ENCODE data around the gene LZTR1. TPM values are rescaled to one million over a fixed set of nuclear protein-coding genes. Genes with fewer than 3 reads are reported as not detected.

Gene LZTR1
- total and polyA plus RNA-seq, 2 experiments from 2014 or later, result 41.3 to 50.4 TPM

DNA sequence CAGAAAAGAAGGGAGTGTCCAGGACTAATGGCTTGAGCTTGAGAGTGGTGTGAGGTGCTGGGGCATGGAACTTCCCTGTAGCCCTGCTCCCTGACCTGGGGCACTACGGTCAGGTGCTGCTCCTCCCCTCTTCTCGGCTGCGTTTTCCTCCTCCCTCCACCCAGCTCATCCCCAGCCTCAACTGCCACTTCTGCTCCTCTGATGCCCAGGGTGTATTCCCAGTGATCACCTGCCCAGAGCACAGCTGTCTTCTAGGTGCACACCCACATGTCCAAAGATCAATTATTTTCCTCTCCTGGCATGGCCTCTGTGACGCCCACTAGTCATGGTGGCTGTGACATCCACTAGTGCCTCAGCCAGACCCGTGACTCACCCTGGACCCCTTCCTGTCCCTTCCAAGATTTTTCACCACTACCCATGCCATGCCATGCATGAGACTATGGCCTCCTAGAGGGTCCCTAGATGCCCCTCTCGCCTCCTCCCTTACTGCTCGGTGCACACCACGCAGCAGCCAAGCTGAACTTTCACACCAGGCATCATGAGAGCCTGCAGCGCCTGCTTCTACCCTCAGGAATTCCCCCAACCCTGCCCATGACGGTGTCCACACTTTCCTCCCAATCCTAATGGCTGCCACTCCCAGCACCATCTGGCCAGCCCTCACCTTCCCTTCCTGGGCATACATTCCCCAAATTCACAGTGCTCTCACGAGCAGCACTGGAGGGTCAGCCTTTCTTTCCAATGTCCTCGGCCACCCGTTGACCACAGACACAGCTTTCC is 34.7 kb downstream of the LZTR1 start:
- no peaks in the 10 kb centered on the region for H3K79me2 ChIP-seq
- H3K27me3 ChIP-seq, result no peaks in the 10 kb centered on the region
- no peak for TF ChIP-seq EZH2phosphoT487 (IDR thresholded peaks at IDR 0.05; ENCODE audit: low read depth, severe bottlenecking, unreplicated experiment)
- no peak for TF ChIP-seq EZH2 (IDR thresholded peaks at IDR 0.05; ENCODE audit: borderline replicate concordance)
- TF ChIP-seq, protein P1, sequence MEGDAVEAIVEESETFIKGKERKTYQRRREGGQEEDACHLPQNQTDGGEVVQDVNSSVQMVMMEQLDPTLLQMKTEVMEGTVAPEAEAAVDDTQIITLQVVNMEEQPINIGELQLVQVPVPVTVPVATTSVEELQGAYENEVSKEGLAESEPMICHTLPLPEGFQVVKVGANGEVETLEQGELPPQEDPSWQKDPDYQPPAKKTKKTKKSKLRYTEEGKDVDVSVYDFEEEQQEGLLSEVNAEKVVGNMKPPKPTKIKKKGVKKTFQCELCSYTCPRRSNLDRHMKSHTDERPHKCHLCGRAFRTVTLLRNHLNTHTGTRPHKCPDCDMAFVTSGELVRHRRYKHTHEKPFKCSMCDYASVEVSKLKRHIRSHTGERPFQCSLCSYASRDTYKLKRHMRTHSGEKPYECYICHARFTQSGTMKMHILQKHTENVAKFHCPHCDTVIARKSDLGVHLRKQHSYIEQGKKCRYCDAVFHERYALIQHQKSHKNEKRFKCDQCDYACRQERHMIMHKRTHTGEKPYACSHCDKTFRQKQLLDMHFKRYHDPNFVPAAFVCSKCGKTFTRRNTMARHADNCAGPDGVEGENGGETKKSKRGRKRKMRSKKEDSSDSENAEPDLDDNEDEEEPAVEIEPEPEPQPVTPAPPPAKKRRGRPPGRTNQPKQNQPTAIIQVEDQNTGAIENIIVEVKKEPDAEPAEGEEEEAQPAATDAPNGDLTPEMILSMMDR (IDR thresholded peaks at IDR 0.05; ENCODE audit: poor library complexity), result no peak
- H3K9me2 ChIP-seq (replicated peaks; ENCODE audit: insufficient read depth), result no peaks in the 10 kb centered on the region
- WGBS (ENCODE audit: low lambda C conversion rate, missing lambda C conversion rate), result 93% methylated on average over 13 of the region's 13 CpGs
- no peaks in the 10 kb centered on the region for H3K9me3 ChIP-seq (ENCODE audit: low read depth)
- no peak overlapping the region for H3K4me3 ChIP-seq
- no peak overlapping the region for H2AFZ ChIP-seq
- H3K4me1 ChIP-seq (ENCODE audit: insufficient read depth), result peaks cover 15% of the 10 kb centered on the region
- no peaks in the 10 kb centered on the region for H4K20me1 ChIP-seq (ENCODE audit: insufficient read depth, poor library complexity, severe bottlenecking)
- DNase-seq (ENCODE audit: low spot score), result no peak
- no peak overlapping the region for H3K4me2 ChIP-seq
- no peak overlapping the region for H3K27ac ChIP-seq
- no peaks in the 10 kb centered on the region for H3K36me3 ChIP-seq (replicated peaks; ENCODE audit: insufficient read depth, low read depth)

DNA sequence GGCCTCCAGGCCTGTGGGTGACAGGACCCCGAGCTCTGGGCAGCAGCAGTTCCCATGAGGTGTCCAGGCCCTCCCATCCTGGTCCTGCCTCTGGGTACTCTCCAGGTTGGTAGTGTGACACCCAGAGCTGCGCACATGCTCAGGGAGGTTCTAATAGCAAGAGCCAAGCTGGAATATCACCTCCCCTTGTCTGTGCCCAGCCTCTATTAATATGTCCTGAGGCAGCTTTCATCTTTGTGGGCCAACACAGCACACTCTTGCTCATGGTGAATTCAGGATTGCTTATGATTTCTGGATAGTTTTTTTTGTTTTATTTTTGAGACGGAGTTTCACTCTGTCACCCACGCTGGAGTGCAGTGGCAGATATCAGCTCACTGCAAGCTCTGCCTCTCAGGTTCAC is 36.2 kb downstream of the LZTR1 start:
- H3K9me2 ChIP-seq (replicated peaks; ENCODE audit: insufficient read depth), result no peaks in the 10 kb centered on the region
- no peaks in the 10 kb centered on the region for H4K20me1 ChIP-seq (ENCODE audit: insufficient read depth, poor library complexity, severe bottlenecking)
- no peak overlapping the region for H2AFZ ChIP-seq
- H3K9me3 ChIP-seq (ENCODE audit: low read depth), result no peaks in the 10 kb centered on the region
- H3K4me3 ChIP-seq, result no peak overlapping the region
- no peaks in the 10 kb centered on the region for H3K79me2 ChIP-seq
- H3K27me3 ChIP-seq, result no peaks in the 10 kb centered on the region
- H3K27ac ChIP-seq, result no peak overlapping the region
- H3K4me2 ChIP-seq, result no peak overlapping the region
- TF ChIP-seq, protein P1 (IDR thresholded peaks at IDR 0.05; ENCODE audit: poor library complexity), result no peak
- TF ChIP-seq EZH2 (IDR thresholded peaks at IDR 0.05; ENCODE audit: borderline replicate concordance) (no peak), EZH2phosphoT487 (IDR thresholded peaks at IDR 0.05; ENCODE audit: low read depth, severe bottlenecking, unreplicated experiment) (no peak)
- WGBS (ENCODE audit: low lambda C conversion rate, missing lambda C conversion rate), result 91% methylated on average over 4 of the region's 4 CpGs
- no peak for DNase-seq (ENCODE audit: low spot score)
- no peaks in the 10 kb centered on the region for H3K36me3 ChIP-seq (replicated peaks; ENCODE audit: insufficient read depth, low read depth)
- peaks cover 15% of the 10 kb centered on the region for H3K4me1 ChIP-seq (ENCODE audit: insufficient read depth)

DNA sequence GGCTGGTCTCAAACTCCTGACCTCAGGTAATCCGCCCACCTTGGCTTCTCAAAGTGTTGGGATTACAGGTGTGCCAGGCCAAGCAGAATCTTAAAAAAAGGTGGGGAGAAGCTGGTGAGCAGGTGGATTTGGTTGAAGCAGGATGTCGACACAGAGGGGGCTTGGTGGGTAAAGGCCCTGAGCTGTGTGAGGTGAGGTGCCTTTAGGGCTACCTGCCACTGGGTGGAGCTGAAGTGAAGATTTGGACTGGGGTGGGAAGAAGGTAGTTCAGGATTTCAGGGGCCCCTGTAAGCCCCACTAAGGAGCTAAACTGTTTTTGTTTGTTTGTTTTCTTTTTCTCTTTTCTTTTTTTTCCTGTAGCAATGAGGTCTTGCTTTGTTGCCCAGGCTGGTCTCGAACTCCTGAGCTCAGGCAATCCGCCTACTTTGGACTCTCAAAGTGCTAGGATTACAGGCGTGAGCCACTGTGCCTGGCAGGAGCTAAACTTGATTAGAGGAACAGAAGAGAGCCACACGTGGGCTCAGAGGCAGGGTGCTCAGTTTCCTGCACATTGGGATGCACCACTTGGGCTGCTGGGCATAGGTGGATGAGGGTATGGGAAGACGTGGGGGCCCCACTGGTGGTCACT is 38.8 kb downstream of the LZTR1 start:
- no peaks in the 10 kb centered on the region for H3K9me2 ChIP-seq (replicated peaks; ENCODE audit: insufficient read depth)
- no peak overlapping the region for H3K4me3 ChIP-seq
- H3K4me1 ChIP-seq (ENCODE audit: insufficient read depth), result no peaks in the 10 kb centered on the region
- no peaks in the 10 kb centered on the region for H3K9me3 ChIP-seq (ENCODE audit: low read depth)
- H3K27me3 ChIP-seq, result no peaks in the 10 kb centered on the region
- WGBS (ENCODE audit: low lambda C conversion rate, missing lambda C conversion rate), result 72% methylated on average over 7 of the region's 7 CpGs
- no peaks in the 10 kb centered on the region for H3K36me3 ChIP-seq (replicated peaks; ENCODE audit: insufficient read depth, low read depth)
- H3K4me2 ChIP-seq, result no peak overlapping the region
- no peaks in the 10 kb centered on the region for H3K79me2 ChIP-seq
- no peaks in the 10 kb centered on the region for H4K20me1 ChIP-seq (ENCODE audit: insufficient read depth, poor library complexity, severe bottlenecking)
- H2AFZ ChIP-seq, result no peak overlapping the region
- H3K27ac ChIP-seq, result no peak overlapping the region
- no peak for DNase-seq (ENCODE audit: low spot score)
- TF ChIP-seq, protein P1 (IDR thresholded peaks at IDR 0.05; ENCODE audit: poor library complexity), result peak; percentile 26
- no peak for TF ChIP-seq EZH2phosphoT487 (IDR thresholded peaks at IDR 0.05; ENCODE audit: low read depth, severe bottlenecking, unreplicated experiment)
- TF ChIP-seq EZH2 (IDR thresholded peaks at IDR 0.05; ENCODE audit: borderline replicate concordance), result no peak

Data from hepatocyte (in vitro differentiated cells).